Measurements from ENCODE around the gene EFL1. TPM values are rescaled to one million over a fixed set of nuclear protein-coding genes. Genes with fewer than 3 reads are reported as not detected.

Gene EFL1
- total RNA-seq, 2 experiments from 2014 or later: 7.1 to 7.8 TPM

DNA sequence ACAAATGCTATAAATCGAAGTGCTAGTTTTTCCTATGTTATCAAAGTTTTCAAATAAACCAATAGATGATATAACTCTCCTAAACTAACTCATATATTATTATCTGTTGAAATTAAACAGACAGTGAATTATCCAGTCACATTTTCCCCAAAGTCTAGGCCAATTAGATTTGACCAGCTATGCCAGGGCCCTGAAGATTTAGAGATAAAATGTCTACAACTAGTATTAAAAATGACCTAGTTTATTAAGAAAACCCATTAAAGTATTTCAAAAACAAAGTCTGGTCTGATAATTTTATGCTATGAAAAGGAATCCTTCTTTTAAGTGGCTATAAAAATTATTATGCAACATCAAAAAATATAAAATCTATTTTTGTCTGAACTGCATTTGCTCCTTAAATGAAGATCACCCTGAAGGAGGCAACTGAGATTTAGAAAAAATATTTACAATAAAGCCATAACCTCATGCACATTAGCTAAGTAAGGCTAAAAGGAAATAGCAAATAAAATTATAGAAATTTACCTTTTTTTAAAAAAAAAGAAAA, 133.3 kb downstream of the EFL1 start:
- H3K4me3 Mint-ChIP-seq: no peak overlapping the region
- no peaks in the 10 kb centered on the region for H3K4me1 Mint-ChIP-seq (ENCODE audit: low read depth)
- Histone ChIP-seq H3K4me1 (ENCODE audit: insufficient read depth, low read length) (no peaks in the 10 kb centered on the region), H3K9me3 (ENCODE audit: control insufficient read depth in 1 of 2, insufficient read depth in 1 of 2, low read length in 2 of 2) (no peaks in the 10 kb centered on the region), H3K27me3 (ENCODE audit: control insufficient read depth in 1 of 2, insufficient read depth in 2 of 2, low read length in 2 of 2) (no peaks in the 10 kb centered on the region), H3K27ac (ENCODE audit: low read depth in 1 of 2, low read length in 2 of 2) (no peak overlapping the region), H3K4me3 (ENCODE audit: low read length) (no peak overlapping the region), H3K36me3 (ENCODE audit: insufficient read depth, low read length) (peaks cover 43% of the 10 kb centered on the region)
- DNase-seq (no peak), ATAC-seq (ENCODE audit: poor library complexity) (no peak)
- no peak overlapping the region for H3K27ac Mint-ChIP-seq
- CTCF ChIA-PET: interaction anchor here (1.6 kb wide), 1 partner anchor 14 kb away, joined by 3 read pairs; no protein-coding TSS in a partner anchor
- H3K27me3 Mint-ChIP-seq: no peaks in the 10 kb centered on the region
- no peaks in the 10 kb centered on the region for H3K9me3 Mint-ChIP-seq
- intact Hi-C loops (cut with DNase I, micrococcal nuclease): no loop called here
- TF ChIP-seq, protein P1, sequence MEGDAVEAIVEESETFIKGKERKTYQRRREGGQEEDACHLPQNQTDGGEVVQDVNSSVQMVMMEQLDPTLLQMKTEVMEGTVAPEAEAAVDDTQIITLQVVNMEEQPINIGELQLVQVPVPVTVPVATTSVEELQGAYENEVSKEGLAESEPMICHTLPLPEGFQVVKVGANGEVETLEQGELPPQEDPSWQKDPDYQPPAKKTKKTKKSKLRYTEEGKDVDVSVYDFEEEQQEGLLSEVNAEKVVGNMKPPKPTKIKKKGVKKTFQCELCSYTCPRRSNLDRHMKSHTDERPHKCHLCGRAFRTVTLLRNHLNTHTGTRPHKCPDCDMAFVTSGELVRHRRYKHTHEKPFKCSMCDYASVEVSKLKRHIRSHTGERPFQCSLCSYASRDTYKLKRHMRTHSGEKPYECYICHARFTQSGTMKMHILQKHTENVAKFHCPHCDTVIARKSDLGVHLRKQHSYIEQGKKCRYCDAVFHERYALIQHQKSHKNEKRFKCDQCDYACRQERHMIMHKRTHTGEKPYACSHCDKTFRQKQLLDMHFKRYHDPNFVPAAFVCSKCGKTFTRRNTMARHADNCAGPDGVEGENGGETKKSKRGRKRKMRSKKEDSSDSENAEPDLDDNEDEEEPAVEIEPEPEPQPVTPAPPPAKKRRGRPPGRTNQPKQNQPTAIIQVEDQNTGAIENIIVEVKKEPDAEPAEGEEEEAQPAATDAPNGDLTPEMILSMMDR (IDR thresholded peaks at IDR 0.05): no peak
- POLR2A ChIA-PET: no interaction called here
- H3K36me3 Mint-ChIP-seq (ENCODE audit: low read depth): peaks cover 76% of the 10 kb centered on the region

DNA sequence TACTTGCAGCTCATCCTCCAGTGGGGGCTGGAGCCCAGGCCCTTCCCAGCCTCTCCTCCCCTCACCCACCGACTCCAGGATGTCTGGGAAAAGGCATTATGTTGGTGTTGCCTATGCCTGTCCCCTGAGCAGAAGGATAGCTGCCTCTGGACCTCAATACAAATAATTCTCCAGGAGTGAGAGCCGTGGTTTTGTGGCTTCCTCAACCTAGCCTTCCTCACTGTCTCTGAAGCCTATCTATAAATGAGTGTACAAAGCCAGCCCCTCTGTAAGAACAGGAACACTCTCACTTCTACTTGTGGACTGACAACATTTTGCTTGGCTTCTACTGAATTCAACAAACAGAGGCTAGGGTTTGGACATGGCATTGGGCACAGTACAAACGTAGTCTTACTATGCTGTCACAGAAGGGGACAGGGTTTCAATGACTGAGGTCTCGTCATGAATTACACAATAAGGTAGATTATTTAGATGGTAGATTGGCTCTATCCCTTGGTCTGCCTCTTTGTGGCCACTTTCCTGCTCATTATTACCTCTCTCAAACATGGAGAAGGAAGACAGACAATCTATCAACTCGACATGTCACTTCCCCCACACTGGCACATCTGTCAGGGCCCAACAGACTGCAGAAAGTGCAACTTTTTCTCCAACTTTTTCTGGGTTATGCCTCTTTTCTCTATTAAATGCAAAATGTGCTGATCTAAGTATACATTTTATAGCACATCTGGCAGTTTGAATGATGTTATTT, 134.0 kb downstream of the EFL1 start:
- H3K9me3 Mint-ChIP-seq: no peaks in the 10 kb centered on the region
- intact Hi-C loops (cut with DNase I, micrococcal nuclease): no loop called here
- no peaks in the 10 kb centered on the region for H3K4me1 ChIP-seq (ENCODE audit: insufficient read depth, low read length)
- ChIA-PET CTCF (no interaction called here), POLR2A (no interaction called here)
- H3K36me3 Mint-ChIP-seq (ENCODE audit: low read depth): peaks cover 69% of the 10 kb centered on the region
- TF ChIP-seq, protein P1 (IDR thresholded peaks at IDR 0.05): no peak
- no peak overlapping the region for H3K27ac Mint-ChIP-seq
- H3K4me3 ChIP-seq (ENCODE audit: low read length): no peak overlapping the region
- H3K4me3 Mint-ChIP-seq: no peak overlapping the region
- H3K27me3 Mint-ChIP-seq: no peaks in the 10 kb centered on the region
- no peaks in the 10 kb centered on the region for H3K27me3 ChIP-seq (ENCODE audit: control insufficient read depth in 1 of 2, insufficient read depth in 2 of 2, low read length in 2 of 2)
- H3K9me3 ChIP-seq (ENCODE audit: control insufficient read depth in 1 of 2, insufficient read depth in 1 of 2, low read length in 2 of 2): no peaks in the 10 kb centered on the region
- H3K36me3 ChIP-seq (ENCODE audit: insufficient read depth, low read length): peaks cover 41% of the 10 kb centered on the region
- DNase-seq (no peak), ATAC-seq (ENCODE audit: poor library complexity) (no peak)
- no peak overlapping the region for H3K27ac ChIP-seq (ENCODE audit: low read depth in 1 of 2, low read length in 2 of 2)
- H3K4me1 Mint-ChIP-seq (ENCODE audit: low read depth): no peaks in the 10 kb centered on the region

DNA sequence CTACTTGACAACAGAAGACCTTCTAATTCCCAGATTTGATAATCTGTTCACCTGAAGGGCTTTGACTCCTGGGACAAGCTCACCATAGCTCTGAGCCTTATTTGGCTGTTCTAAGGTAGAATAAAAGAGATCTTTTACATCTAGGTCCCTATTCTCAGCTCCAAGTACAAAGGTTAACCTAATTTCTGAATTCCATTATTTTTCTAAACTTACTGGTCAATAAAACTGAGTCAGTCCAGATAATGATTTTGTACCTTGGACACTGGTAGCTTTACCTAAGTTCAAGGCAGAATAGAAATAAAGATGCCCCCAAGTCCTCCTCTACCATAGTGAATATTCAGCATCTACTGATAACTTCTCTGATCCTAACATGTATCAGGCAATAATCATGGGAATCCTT, 135.0 kb downstream of the EFL1 start:
- peaks cover 65% of the 10 kb centered on the region for H3K36me3 Mint-ChIP-seq (ENCODE audit: low read depth)
- no peaks in the 10 kb centered on the region for H3K4me1 ChIP-seq (ENCODE audit: insufficient read depth, low read length)
- intact Hi-C loops (cut with DNase I, micrococcal nuclease): no loop called here
- H3K4me3 Mint-ChIP-seq: no peak overlapping the region
- no peaks in the 10 kb centered on the region for H3K9me3 Mint-ChIP-seq
- no peaks in the 10 kb centered on the region for H3K27me3 ChIP-seq (ENCODE audit: control insufficient read depth in 1 of 2, insufficient read depth in 2 of 2, low read length in 2 of 2)
- DNase-seq: no peak
- no peak overlapping the region for H3K27ac ChIP-seq (ENCODE audit: low read depth in 1 of 2, low read length in 2 of 2)
- no peaks in the 10 kb centered on the region for H3K4me1 Mint-ChIP-seq (ENCODE audit: low read depth)
- ChIA-PET CTCF (no interaction called here), POLR2A (no interaction called here)
- no peaks in the 10 kb centered on the region for H3K27me3 Mint-ChIP-seq
- peaks cover 37% of the 10 kb centered on the region for H3K36me3 ChIP-seq (ENCODE audit: insufficient read depth, low read length)
- TF ChIP-seq, protein P1 (IDR thresholded peaks at IDR 0.05): no peak
- H3K27ac Mint-ChIP-seq: no peak overlapping the region
- no peak for ATAC-seq (ENCODE audit: poor library complexity)
- no peak overlapping the region for H3K4me3 ChIP-seq (ENCODE audit: low read length)
- no peaks in the 10 kb centered on the region for H3K9me3 ChIP-seq (ENCODE audit: control insufficient read depth in 1 of 2, insufficient read depth in 1 of 2, low read length in 2 of 2)
